PC-9 (cell line): Measurements from ENCODE around the gene SLC38A1. TPM values are rescaled to one million over a fixed set of nuclear protein-coding genes. Genes with fewer than 3 reads are reported as not detected.

Source experiments
- BruUV-seq: library from RNA; stranded (reverse); fragments of 400-500 nt; replicated peaks from 2 replicates; lab custom pipeline; 2021; lab: Mats Ljungman, UMichigan
- CTCF ChIA-PET: fragments of 300-600 bp; sonication (Branson Sonifier 250); formaldehyde crosslinking; loops from one replicate; lab custom pipeline; 2022; ENCODE audit warnings: antibody characterized with exemption; lab: Charles Lee
- POLR2A ChIA-PET: fragments of 300-600 bp; sonication (Branson Sonifier 250); formaldehyde crosslinking; loops from one replicate; lab custom pipeline; 2022; ENCODE audit warnings: antibody characterized with exemption; ENCODE audit not compliant: unreplicated experiment; lab: Charles Lee
- DNase-seq, 2 experiments: peaks; one replicate each; pipeline versions ENCODE4 v3.0.0 to v3.0.0-alpha.2; 2015 to 2022; ENCODE audit warnings: mixed read lengths in 1 of 2
- H2AFZ ChIP-seq: fragments of 200-600 bp; sonication (generic); 2 replicates; pipeline ENCODE4 v1.8.1; 2017; ENCODE audit warnings: antibody characterized with exemption
- H3F3A ChIP-seq: fragments of 200-600 bp; sonication (generic); 2 replicates; pipeline ENCODE4 v1.8.1; 2017; ENCODE audit warnings: antibody characterized with exemption, mild to moderate bottlenecking, low read depth; ENCODE audit not compliant: insufficient read depth
- H3K27ac ChIP-seq: fragments of 200-600 bp; sonication (generic); 2 replicates; pipeline ENCODE4 v1.6.1; 2016; ENCODE audit warnings: mixed run types
- H3K27me3 ChIP-seq: fragments of 200-600 bp; sonication (generic); 2 replicates; pipeline ENCODE4 v1.6.1; 2016; ENCODE audit warnings: low read depth, mixed run types; ENCODE audit not compliant: insufficient read depth
- H3K36me3 ChIP-seq: fragments of 200-600 bp; sonication (generic); 2 replicates; pipeline ENCODE4 v1.6.1; 2016; ENCODE audit warnings: low read depth, mixed run types
- H3K4me1 ChIP-seq: fragments of 200-600 bp; sonication (generic); replicated peaks from 2 replicates; pipeline ENCODE4 v1.6.1; 2016; ENCODE audit warnings: mixed run types; ENCODE audit not compliant: insufficient read depth
- H3K4me2 ChIP-seq: fragments of 200-600 bp; sonication (generic); 2 replicates; pipeline ENCODE4 v1.6.1; 2017; ENCODE audit warnings: mixed run types
- H3K4me3 ChIP-seq: fragments of 200-600 bp; sonication (generic); 2 replicates; pipeline ENCODE4 v1.6.1; 2016; ENCODE audit warnings: mixed run types
- H3K79me2 ChIP-seq: fragments of 200-600 bp; sonication (generic); 2 replicates; pipeline ENCODE4 v1.6.1; 2017; ENCODE audit warnings: low read depth, mixed run types
- H3K9me2 ChIP-seq: fragments of 200-600 bp; sonication (generic); 2 replicates; pipeline ENCODE4 v1.8.1; 2017; ENCODE audit warnings: mild to moderate bottlenecking; ENCODE audit not compliant: insufficient read depth
- H3K9me3 ChIP-seq: fragments of 200-600 bp; sonication (generic); 2 replicates; pipeline ENCODE4 v1.8.1; 2016; ENCODE audit warnings: low read depth; ENCODE audit not compliant: insufficient read depth
- H4K20me1 ChIP-seq: fragments of 200-600 bp; sonication (generic); 2 replicates; pipeline ENCODE4 v1.8.1; 2017; ENCODE audit not compliant: insufficient read depth
- CTCF ChIP-seq: fragments of 200-600 bp; sonication (generic); conservative IDR thresholded peaks from 2 replicates; pipeline ENCODE4 v1.6.1; 2017; ENCODE audit warnings: mixed run types, antibody characterized with exemption, mild to moderate bottlenecking, moderate library complexity
- EZH2 ChIP-seq: fragments of 200-600 bp; sonication (generic); IDR thresholded peaks from 2 replicates; pipeline ENCODE4 v1.8.0; 2017; ENCODE audit warnings: antibody characterized with exemption, low read depth
- intact Hi-C: fragments of 100-400 bp; cut with micrococcal nuclease; formaldehyde crosslinking; loops from one replicate; pipeline ENCODE4 v1.10.0; 2022; ENCODE audit not compliant: unreplicated experiment
- total RNA-seq: library from RNA; stranded (reverse); gene quantifications from 2 replicates; pipeline ENCODE4 v1.2.3, GENCODE V29; 2021

Gene SLC38A1
- total RNA-seq, 1 experiment from 2014 or later = 131 TPM

DNA sequence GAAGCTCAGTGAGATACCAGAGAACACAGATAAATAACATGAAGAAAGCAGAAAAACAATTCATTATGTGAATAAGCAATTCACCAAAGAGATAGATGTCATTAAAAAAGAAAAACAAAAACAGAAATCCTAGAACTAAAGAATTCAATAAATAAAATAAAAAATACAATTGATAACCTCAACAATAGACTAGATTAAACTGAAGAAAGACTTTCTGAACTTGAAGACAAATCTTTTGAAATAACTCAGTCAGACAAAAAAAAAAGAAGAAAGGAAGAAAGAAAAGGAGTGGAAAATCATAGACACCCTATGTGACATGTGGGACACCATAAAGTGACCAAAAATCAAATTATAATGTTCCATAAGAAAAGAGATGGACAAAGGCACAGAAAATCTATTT, 14.0 kb upstream of the SLC38A1 start:
- no peaks in the 10 kb centered on the region for H3K9me2 ChIP-seq
- CTCF ChIA-PET = interaction anchor here (0.6 kb wide), 1 partner anchor 15 kb away, joined by 3 read pairs; no protein-coding TSS in a partner anchor
- peaks cover 19% of the 10 kb centered on the region for H3K9me3 ChIP-seq
- no peaks in the 10 kb centered on the region for H3K79me2 ChIP-seq
- intact Hi-C loops = no loop called here
- BruUV-seq = no TSS peak
- no peaks in the 10 kb centered on the region for H4K20me1 ChIP-seq
- H3K4me3 ChIP-seq = no peak overlapping the region
- no peak overlapping the region for H2AFZ ChIP-seq
- H3K36me3 ChIP-seq = no peaks in the 10 kb centered on the region
- no peak overlapping the region for H3K27ac ChIP-seq
- TF ChIP-seq CTCF = no peak
- TF ChIP-seq EZH2 = no peak
- POLR2A ChIA-PET = no interaction called here
- no peaks in the 10 kb centered on the region for H3K4me1 ChIP-seq
- H3F3A ChIP-seq = no peaks in the 10 kb centered on the region
- no peak overlapping the region for H3K4me2 ChIP-seq
- DNase-seq = no peak
- H3K27me3 ChIP-seq = no peaks in the 10 kb centered on the region

DNA sequence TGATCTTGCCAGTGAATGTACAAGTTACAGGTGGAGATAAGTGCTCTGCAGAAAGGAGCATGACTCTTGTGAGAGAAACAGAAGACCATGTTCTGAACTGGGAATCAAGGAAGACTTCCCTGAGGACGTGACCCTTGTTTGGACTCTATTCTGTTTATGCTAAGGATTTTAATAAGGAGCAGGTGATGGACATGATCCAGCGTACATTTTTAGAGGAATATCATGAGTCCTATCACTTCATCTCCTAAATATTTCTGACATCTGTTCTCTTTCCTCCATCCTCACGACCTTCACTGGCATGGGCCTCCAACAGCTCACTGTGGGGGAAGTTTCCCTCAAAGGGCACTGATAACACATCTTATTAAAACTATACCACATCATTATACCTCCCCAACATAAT, 7.9 kb upstream of the SLC38A1 start:
- POLR2A ChIA-PET = no interaction called here
- no peak overlapping the region for H3K27ac ChIP-seq
- DNase-seq = no peak
- H3K79me2 ChIP-seq = no peaks in the 10 kb centered on the region
- H2AFZ ChIP-seq = no peak overlapping the region
- H3K27me3 ChIP-seq = no peaks in the 10 kb centered on the region
- H3K9me3 ChIP-seq = no peaks in the 10 kb centered on the region
- no peaks in the 10 kb centered on the region for H4K20me1 ChIP-seq
- intact Hi-C loops = no loop called here
- no peak overlapping the region for H3K4me3 ChIP-seq
- H3K4me2 ChIP-seq = no peak overlapping the region
- H3K36me3 ChIP-seq = 0 out of 2 replicates have a peak, but pooled peaks cover 4% of the 10 kb centered on the region
- no peaks in the 10 kb centered on the region for H3K9me2 ChIP-seq
- no TSS peak for BruUV-seq
- TF ChIP-seq CTCF (no peak), EZH2 (no peak)
- H3K4me1 ChIP-seq = no peaks in the 10 kb centered on the region
- H3F3A ChIP-seq = no peaks in the 10 kb centered on the region
- CTCF ChIA-PET = interaction anchor here (0.7 kb wide), 1 partner anchor 1651 kb away, joined by 6 read pairs; no protein-coding TSS in a partner anchor

GRCh38 chr12:46271863-46272262, 3.0 kb upstream of the SLC38A1 start:
- ChIA-PET POLR2A (interaction anchor here (0.6 kb wide), 1 partner anchor 147 kb away, joined by 4 read pairs; no protein-coding TSS in a partner anchor), CTCF (no interaction called here)
- intact Hi-C loops = no loop called here
- H3K79me2 ChIP-seq = peaks cover 39% of the 10 kb centered on the region
- H3K4me1 ChIP-seq = peaks cover 11% of the 10 kb centered on the region
- H3K27ac ChIP-seq = no peak overlapping the region
- no peak overlapping the region for H3K4me2 ChIP-seq
- H2AFZ ChIP-seq = no peak overlapping the region
- H3K9me3 ChIP-seq = no peaks in the 10 kb centered on the region
- H3K9me2 ChIP-seq = no peaks in the 10 kb centered on the region
- H4K20me1 ChIP-seq = no peaks in the 10 kb centered on the region; the same call in 1 of the 2 replicates
- H3F3A ChIP-seq = peaks cover 10% of the 10 kb centered on the region
- H3K36me3 ChIP-seq = 0 out of 2 replicates have a peak, but pooled peaks cover 10% of the 10 kb centered on the region
- TF ChIP-seq CTCF (no peak), EZH2 (no peak)
- no peak for DNase-seq
- no TSS peak for BruUV-seq
- H3K27me3 ChIP-seq = no peaks in the 10 kb centered on the region
- H3K4me3 ChIP-seq = no peak overlapping the region
